Lower leg skin (tissue), 4 donors: ENCODE measurements around the gene TRPC4. TPM values are rescaled to one million over a fixed set of nuclear protein-coding genes. Genes with fewer than 3 reads are reported as not detected.

Experiments
- DNase-seq, 2 donors: peaks; one replicate each; pipeline ENCODE4 v3.0.0-alpha.2; 2019; ENCODE audit warnings: low spot score in 2 of 2
- H3K4me3 ChIP-seq: fragments of 200-600 bp; sonication (generic); 2 replicates; pipeline ENCODE4 v1.5.1; 2017; ENCODE audit warnings: mild to moderate bottlenecking, low read depth; ENCODE audit not compliant: poor library complexity, severe bottlenecking
- CTCF ChIP-seq, 3 donors: fragments of 450-650 bp; IDR thresholded peaks; one replicate each; pipeline ENCODE4 v1.5.1; 2016; ENCODE audit warnings: antibody characterized with exemption in 3 of 3, mild to moderate bottlenecking in 3 of 3, moderate library complexity in 2 of 3
- POLR2A ChIP-seq, 2 donors: fragments of 450-650 bp; IDR thresholded peaks; one replicate each; pipeline ENCODE4 v1.6.1; 2016 to 2017; ENCODE audit warnings: antibody characterized with exemption in 2 of 2, mild to moderate bottlenecking in 1 of 2, moderate library complexity in 1 of 2
- WGBS, 2 donors: methylation state at CpG; one replicate each; pipeline ENCODE4 v1.1.5; 2018; 5-methylcytosine and 5-hydroxymethylcytosine counted together
- intact Hi-C: fragments of 100-400 bp; cut with DNase I; formaldehyde crosslinking; loops from one replicate; pipeline ENCODE4 v1.15.0; 2023; ENCODE audit warnings: low total_unique reads
- total RNA-seq, 4 donors: library from RNA; depleted of rRNA; stranded (reverse); fragments of >200 nt; gene quantifications; one replicate each; pipeline ENCODE4 v1.1.0, GENCODE V29; 2016

The TRPC4 gene
- total RNA-seq, 4 donors from 2014 or later = 0.39 TPM; not detected in 3

GRCh38 chr13:37601648-37602440, 267.7 kb downstream of the TRPC4 start:
- WGBS, 2 donors = 59 to 61% methylated on average over 3 of the region's 3 CpGs
- no peak for DNase-seq
- no peak overlapping the region for H3K4me3 ChIP-seq
- intact Hi-C loops = loop anchor here (10.0 kb wide), 1 partner anchor 497 kb away; the partner anchor contains the start of gene CSNK1A1L
- TF ChIP-seq POLR2A (IDR thresholded peaks at IDR 0.05) = no peak
- no peak for TF ChIP-seq CTCF (IDR thresholded peaks at IDR 0.05)

GRCh38 chr13:37599519-37599918, 270.1 kb downstream of the TRPC4 start:
- TF ChIP-seq POLR2A (IDR thresholded peaks at IDR 0.05) (no peak), CTCF (IDR thresholded peaks at IDR 0.05) (no peak)
- intact Hi-C loops = no loop called here
- 34 to 48% methylated on average over 2 of the region's 2 CpGs for WGBS, 2 donors
- no peak for DNase-seq
- H3K4me3 ChIP-seq = no peak overlapping the region

GRCh38 chr13:37598597-37598996, 271.0 kb downstream of the TRPC4 start, which contains the start of gene POSTN:
TSS of gene POSTN (minus strand) at chr13:37598768. CDS start at chr13:37598726, 42 bp downstream.
- 7 to 21% methylated on average over 6 of the region's 6 CpGs for WGBS, 2 donors
- no peak within 1 kb of the TSS for H3K4me3 ChIP-seq
- DNase-seq = no peak
- TF ChIP-seq CTCF (IDR thresholded peaks at IDR 0.05) (no peak), POLR2A (IDR thresholded peaks at IDR 0.05) (no peak)
- intact Hi-C loops = no loop called here

GRCh38 chr13:37597477-37598025, 272.0 kb downstream of the TRPC4 start:
- 32 to 33% methylated on average over 2 of the region's 2 CpGs for WGBS, 2 donors
- intact Hi-C loops = no loop called here
- TF ChIP-seq CTCF (IDR thresholded peaks at IDR 0.05) (no peak), POLR2A (IDR thresholded peaks at IDR 0.05) (no peak)
- H3K4me3 ChIP-seq = no peak overlapping the region
- no peak for DNase-seq

- H3K4me3 ChIP-seq = no peak overlapping the region
- TF ChIP-seq POLR2A (IDR thresholded peaks at IDR 0.05) = no peak
- no peak for TF ChIP-seq CTCF (IDR thresholded peaks at IDR 0.05)
- intact Hi-C loops = no loop called here
- 31 to 32% methylated on average over 3 of the region's 3 CpGs for WGBS, 2 donors
- DNase-seq = no peak
Observed at GRCh38 chr13:37596805-37597204, 272.8 kb downstream of the TRPC4 start.
